Measurements from ENCODE around the gene SRPK2. TPM values are rescaled to one million over a fixed set of nuclear protein-coding genes. Genes with fewer than 3 reads are reported as not detected.
A peak's percentile ranks its signal among the peaks of the same experiment; 100 is the strongest.
"Not testable (repeated sequence)": the region's sequence is repeated elsewhere in the genome, so short reads cannot be mapped to it uniquely, and the experiment has no call there.

Gene SRPK2
- total and polyA plus RNA-seq, 9 donors = 28.4 to 45.1 (median 34.8) TPM

DNA sequence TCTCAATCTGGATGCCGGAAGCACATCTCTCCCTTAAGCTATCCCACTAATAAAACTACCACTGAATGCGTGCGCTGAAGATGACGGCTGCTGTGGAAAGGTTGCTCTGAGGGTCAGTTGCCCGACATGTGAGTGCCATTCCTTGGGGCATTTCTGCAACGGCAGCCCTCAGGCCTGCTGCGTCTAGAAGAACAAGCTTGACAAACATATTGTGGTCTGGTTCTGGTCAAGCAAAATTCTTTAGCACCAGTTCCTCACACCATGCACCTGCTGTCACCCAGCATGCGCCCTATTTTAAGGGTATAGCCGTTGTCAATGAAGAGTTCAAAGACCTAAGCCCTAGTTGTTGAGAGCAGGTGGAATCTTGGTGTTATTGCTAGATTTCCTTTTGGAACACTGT is 184.2 kb downstream of the SRPK2 start:
- DNase-seq = no peak
- no peaks in the 10 kb centered on the region for H3K9me3 ChIP-seq (replicated peaks; ENCODE audit: control insufficient read depth, low read depth, low read length)
- peaks cover 10% of the 10 kb centered on the region for H3K36me3 ChIP-seq (ENCODE audit: control insufficient read depth, insufficient read depth, low read length)
- 96% methylated on average over 6 of the region's 9 CpGs for WGBS (ENCODE audit: insufficient coverage)
- H3K4me3 ChIP-seq (ENCODE audit: low read length) = no peak overlapping the region
- no peaks in the 10 kb centered on the region for H3K4me1 ChIP-seq (ENCODE audit: control insufficient read depth, insufficient read depth, low read length)
- H3K27ac ChIP-seq (ENCODE audit: low read length) = no peak overlapping the region
- no peaks in the 10 kb centered on the region for H3K27me3 ChIP-seq (ENCODE audit: control insufficient read depth, insufficient read depth, low read length)

DNA sequence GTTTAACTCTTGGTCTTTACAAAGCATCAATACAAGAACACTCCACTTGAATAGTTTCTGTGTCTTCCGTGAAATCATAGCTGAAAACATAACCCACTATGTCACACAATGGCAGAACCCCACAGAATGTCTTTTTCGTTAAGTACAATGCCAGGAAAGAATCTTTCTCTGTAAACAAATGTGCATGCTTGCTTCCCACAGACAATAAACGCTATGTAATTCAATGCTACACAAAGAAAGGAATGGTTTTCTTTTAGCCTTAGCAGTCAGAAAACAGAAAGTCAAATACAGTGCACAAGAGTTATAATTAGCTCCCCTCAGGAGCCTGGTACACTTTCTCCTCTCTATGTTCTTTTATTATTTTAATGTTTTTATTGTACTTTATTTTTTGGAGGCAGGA is 186.1 kb downstream of the SRPK2 start:
- Histone ChIP-seq H3K27ac (ENCODE audit: low read length) (no peak overlapping the region), H3K4me3 (ENCODE audit: low read length) (no peak overlapping the region), H3K4me1 (ENCODE audit: control insufficient read depth, insufficient read depth, low read length) (peaks cover 3% of the 10 kb centered on the region), H3K27me3 (ENCODE audit: control insufficient read depth, insufficient read depth, low read length) (no peaks in the 10 kb centered on the region), H3K9me3 (replicated peaks; ENCODE audit: control insufficient read depth, low read depth, low read length) (no peaks in the 10 kb centered on the region), H3K36me3 (ENCODE audit: control insufficient read depth, insufficient read depth, low read length) (peaks cover 10% of the 10 kb centered on the region)
- 88% methylated on average over 1 of the region's 3 CpGs for WGBS (ENCODE audit: insufficient coverage)
- DNase-seq = no peak

DNA sequence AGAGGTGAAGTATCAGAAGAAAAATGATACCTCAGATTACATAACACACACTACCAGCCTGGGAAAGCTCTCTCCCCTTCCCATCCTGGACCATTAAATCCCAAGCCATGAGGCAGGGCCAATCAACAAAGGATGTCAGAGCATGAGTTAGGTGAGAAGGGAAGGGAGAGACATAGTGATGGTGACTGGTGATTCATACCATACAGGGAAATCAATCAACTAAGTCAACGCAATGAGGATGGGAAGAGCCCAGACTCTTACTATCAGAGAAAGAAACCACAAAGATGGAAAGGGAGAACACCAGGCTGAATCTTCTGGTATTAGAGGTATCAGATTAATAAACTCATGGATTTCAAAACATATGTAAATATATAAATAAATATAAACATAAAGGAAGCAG is 189.3 kb downstream of the SRPK2 start:
- DNase-seq = no peak
- WGBS (ENCODE audit: insufficient coverage) = no CpG with 5 or more reads among the region's 1 CpG
- no peak overlapping the region for H3K27ac ChIP-seq (ENCODE audit: low read length)
- peaks cover 12% of the 10 kb centered on the region for H3K36me3 ChIP-seq (ENCODE audit: control insufficient read depth, insufficient read depth, low read length)
- H3K9me3 ChIP-seq (replicated peaks; ENCODE audit: control insufficient read depth, low read depth, low read length) = no peaks in the 10 kb centered on the region
- H3K27me3 ChIP-seq (ENCODE audit: control insufficient read depth, insufficient read depth, low read length) = no peaks in the 10 kb centered on the region
- H3K4me1 ChIP-seq (ENCODE audit: control insufficient read depth, insufficient read depth, low read length) = peaks cover 3% of the 10 kb centered on the region
- no peak overlapping the region for H3K4me3 ChIP-seq (ENCODE audit: low read length)

DNA sequence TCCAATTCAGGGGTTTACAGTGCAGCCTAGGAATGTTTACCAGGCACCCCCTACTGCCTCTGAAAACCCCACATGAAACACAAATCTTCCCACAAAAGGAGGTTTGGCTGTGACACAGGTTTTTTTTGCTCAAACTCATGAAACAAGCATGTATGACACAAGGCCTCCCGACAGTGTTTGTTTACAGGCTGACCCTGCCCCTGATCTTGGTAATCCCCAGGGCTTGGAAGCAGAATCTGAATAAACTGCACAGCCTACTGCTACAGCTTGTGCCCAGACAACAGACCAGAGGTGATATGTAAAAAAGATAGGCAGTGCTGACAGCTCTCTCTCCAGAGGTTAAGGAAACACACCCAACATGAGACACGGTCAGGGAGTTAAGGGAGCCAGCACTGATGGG is 190.5 kb downstream of the SRPK2 start:
- WGBS (ENCODE audit: insufficient coverage) = 50% methylated on average over 1 of the region's 2 CpGs

DNA sequence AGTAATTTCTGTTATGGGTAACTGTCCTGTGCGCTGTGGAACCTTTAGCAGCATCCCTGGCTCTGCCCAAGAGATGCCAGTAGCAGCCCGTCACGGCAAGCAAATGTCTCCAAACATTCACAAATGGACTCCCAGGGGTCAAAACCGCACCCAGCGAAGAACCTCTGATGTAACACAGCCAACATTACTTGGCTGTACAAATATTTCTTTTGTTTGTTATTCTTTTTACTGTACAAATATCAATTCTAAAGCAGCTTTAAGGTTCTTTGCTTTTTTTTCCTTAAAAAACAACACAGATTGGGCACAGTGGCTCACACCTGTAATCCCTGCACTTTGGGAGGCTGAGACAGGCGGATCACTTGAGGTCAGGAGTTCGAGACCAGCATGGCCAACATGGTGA is 192.2 kb downstream of the SRPK2 start:
- Histone ChIP-seq H3K27me3 (ENCODE audit: control insufficient read depth, insufficient read depth, low read length) (no peaks in the 10 kb centered on the region), H3K27ac (ENCODE audit: low read length) (no peak overlapping the region), H3K36me3 (ENCODE audit: control insufficient read depth, insufficient read depth, low read length) (peaks cover 9% of the 10 kb centered on the region), H3K9me3 (replicated peaks; ENCODE audit: control insufficient read depth, low read depth, low read length) (no peaks in the 10 kb centered on the region), H3K4me3 (ENCODE audit: low read length) (no peak overlapping the region), H3K4me1 (ENCODE audit: control insufficient read depth, insufficient read depth, low read length) (peaks cover 3% of the 10 kb centered on the region)
- WGBS (ENCODE audit: insufficient coverage) = 40% methylated on average over 2 of the region's 7 CpGs
- DNase-seq = no peak

More for the DNA sequence above, 190.5 kb downstream of the SRPK2 start:
- peaks cover 9% of the 10 kb centered on the region for H3K36me3 ChIP-seq (ENCODE audit: control insufficient read depth, insufficient read depth, low read length)
- H3K4me1 ChIP-seq (ENCODE audit: control insufficient read depth, insufficient read depth, low read length) = peaks cover 3% of the 10 kb centered on the region
- peak; percentile 26 for DNase-seq
- H3K27ac ChIP-seq (ENCODE audit: low read length) = no peak overlapping the region
- H3K9me3 ChIP-seq (replicated peaks; ENCODE audit: control insufficient read depth, low read depth, low read length) = no peaks in the 10 kb centered on the region
- no peak overlapping the region for H3K4me3 ChIP-seq (ENCODE audit: low read length)
- no peaks in the 10 kb centered on the region for H3K27me3 ChIP-seq (ENCODE audit: control insufficient read depth, insufficient read depth, low read length)

DNA sequence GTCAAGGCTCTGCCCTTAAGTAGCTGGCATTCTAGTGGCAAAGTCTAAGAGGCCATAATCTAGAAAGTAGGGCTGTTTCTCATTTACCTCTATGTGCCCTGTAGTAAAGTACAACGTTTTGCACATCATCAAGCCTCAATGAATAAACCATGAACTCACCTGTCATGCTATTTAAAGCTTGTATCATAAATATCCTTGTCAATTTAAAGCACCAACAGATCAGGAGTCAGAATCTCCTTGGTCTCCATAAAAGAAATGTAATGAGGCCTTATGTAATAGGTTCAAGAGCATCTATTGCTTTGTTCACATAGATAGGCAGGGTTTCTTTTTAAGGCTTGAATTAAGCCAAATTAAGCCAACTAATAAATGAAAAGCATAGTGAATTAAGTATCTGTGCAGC is 192.8 kb downstream of the SRPK2 start:
- H3K4me3 ChIP-seq (ENCODE audit: low read length) = no peak overlapping the region
- no CpG with 5 or more reads among the region's 1 CpG for WGBS (ENCODE audit: insufficient coverage)

DNA sequence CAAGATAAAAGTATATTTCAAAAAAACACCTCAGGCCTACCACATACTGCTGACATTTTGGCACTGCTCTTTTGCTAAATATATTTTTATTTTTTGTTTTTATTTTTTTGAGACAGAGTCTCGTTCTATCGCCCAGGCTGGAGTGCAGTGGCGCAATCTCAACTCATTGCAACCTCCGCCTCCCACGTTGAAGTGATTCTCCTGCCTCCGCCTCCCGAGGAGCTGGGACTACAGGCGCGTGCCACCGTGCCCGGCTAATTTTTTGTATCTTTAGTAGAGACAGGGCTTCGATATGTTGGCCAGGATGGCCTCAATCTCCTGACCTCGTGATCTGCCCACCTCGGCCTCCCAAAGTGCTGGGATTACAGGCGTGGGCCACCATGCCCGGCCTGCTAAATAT is 193.8 kb downstream of the SRPK2 start:
- H3K4me1 ChIP-seq (ENCODE audit: control insufficient read depth, insufficient read depth, low read length); H3K27me3 ChIP-seq (ENCODE audit: control insufficient read depth, insufficient read depth, low read length); H3K4me3 ChIP-seq (ENCODE audit: low read length); H3K27ac ChIP-seq (ENCODE audit: low read length); DNase-seq; H3K36me3 ChIP-seq (ENCODE audit: control insufficient read depth, insufficient read depth, low read length); H3K9me3 ChIP-seq (replicated peaks; ENCODE audit: control insufficient read depth, low read depth, low read length): not testable (repeated sequence)
- 96% methylated on average over 13 of the region's 16 CpGs for WGBS (ENCODE audit: insufficient coverage)

More for the DNA sequence above, 192.8 kb downstream of the SRPK2 start:
- H3K4me1 ChIP-seq (ENCODE audit: control insufficient read depth, insufficient read depth, low read length) = peaks cover 3% of the 10 kb centered on the region
- H3K9me3 ChIP-seq (replicated peaks; ENCODE audit: control insufficient read depth, low read depth, low read length) = no peaks in the 10 kb centered on the region
- peaks cover 5% of the 10 kb centered on the region for H3K36me3 ChIP-seq (ENCODE audit: control insufficient read depth, insufficient read depth, low read length)
- DNase-seq = no peak
- no peaks in the 10 kb centered on the region for H3K27me3 ChIP-seq (ENCODE audit: control insufficient read depth, insufficient read depth, low read length)
- no peak overlapping the region for H3K27ac ChIP-seq (ENCODE audit: low read length)

DNA sequence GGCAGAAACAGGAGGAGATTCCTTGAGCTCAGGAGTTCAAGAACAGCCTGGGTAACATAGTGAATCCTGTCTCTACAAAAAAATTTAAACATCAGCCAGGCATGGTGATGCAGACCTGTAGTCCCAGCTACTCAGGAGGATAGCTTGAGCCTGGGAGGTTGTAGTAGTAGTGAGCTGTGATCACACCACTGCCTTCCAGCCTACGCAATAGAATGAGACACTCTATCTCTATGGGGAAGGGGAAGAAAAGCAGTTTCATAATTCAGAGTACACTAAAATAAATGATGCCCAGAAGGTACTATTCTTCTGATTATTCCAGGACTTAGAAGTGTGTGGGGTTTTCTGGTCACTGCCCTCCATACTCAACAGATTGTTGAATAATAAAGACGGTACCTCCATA is 197.4 kb downstream of the SRPK2 start:
- H3K4me3 ChIP-seq (ENCODE audit: low read length) = no peak overlapping the region
- no peaks in the 10 kb centered on the region for H3K9me3 ChIP-seq (replicated peaks; ENCODE audit: control insufficient read depth, low read depth, low read length)
- DNase-seq = no peak
- H3K27ac ChIP-seq (ENCODE audit: low read length) = no peak overlapping the region
- no peaks in the 10 kb centered on the region for H3K4me1 ChIP-seq (ENCODE audit: control insufficient read depth, insufficient read depth, low read length)
- H3K36me3 ChIP-seq (ENCODE audit: control insufficient read depth, insufficient read depth, low read length) = no peaks in the 10 kb centered on the region
- no peaks in the 10 kb centered on the region for H3K27me3 ChIP-seq (ENCODE audit: control insufficient read depth, insufficient read depth, low read length)
- WGBS (ENCODE audit: insufficient coverage) = no CpG with 5 or more reads among the region's 2 CpGs

DNA sequence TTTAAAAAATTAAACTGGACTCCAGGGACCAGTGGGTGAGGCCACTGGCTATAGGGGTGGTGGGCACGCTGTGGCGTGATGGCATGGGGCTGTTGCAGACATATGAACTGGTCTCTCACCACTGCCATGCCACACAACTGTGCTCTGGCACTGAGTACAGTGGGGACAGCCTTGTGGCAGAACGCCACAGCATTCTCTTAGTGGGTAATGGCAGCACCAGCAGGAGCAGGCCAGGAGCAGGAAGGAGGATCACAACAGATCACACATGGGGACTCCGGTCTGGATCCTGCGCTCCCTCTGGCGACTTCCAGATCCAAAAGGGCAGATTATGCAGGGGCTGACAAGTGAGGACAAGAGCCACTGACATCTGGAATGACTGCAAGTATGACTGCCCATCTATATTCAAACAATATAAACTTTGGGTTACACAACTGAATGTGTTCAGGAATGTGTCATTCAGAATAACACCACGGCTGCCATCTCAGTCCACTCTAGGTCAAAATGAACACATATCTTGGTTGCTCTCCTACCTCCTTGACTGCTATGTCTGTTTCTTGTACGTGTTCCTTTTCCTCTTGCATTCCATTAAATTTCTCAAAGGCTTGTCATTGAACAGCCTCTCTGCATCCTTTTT is 198.7 kb downstream of the SRPK2 start:
- no peak for DNase-seq
- H3K36me3 ChIP-seq (ENCODE audit: control insufficient read depth, insufficient read depth, low read length) = no peaks in the 10 kb centered on the region
- WGBS (ENCODE audit: insufficient coverage) = 93% methylated on average over 3 of the region's 8 CpGs
- no peaks in the 10 kb centered on the region for H3K27me3 ChIP-seq (ENCODE audit: control insufficient read depth, insufficient read depth, low read length)
- H3K4me3 ChIP-seq (ENCODE audit: low read length) = no peak overlapping the region
- no peak overlapping the region for H3K27ac ChIP-seq (ENCODE audit: low read length)
- no peaks in the 10 kb centered on the region for H3K4me1 ChIP-seq (ENCODE audit: control insufficient read depth, insufficient read depth, low read length)
- H3K9me3 ChIP-seq (replicated peaks; ENCODE audit: control insufficient read depth, low read depth, low read length) = no peaks in the 10 kb centered on the region

DNA sequence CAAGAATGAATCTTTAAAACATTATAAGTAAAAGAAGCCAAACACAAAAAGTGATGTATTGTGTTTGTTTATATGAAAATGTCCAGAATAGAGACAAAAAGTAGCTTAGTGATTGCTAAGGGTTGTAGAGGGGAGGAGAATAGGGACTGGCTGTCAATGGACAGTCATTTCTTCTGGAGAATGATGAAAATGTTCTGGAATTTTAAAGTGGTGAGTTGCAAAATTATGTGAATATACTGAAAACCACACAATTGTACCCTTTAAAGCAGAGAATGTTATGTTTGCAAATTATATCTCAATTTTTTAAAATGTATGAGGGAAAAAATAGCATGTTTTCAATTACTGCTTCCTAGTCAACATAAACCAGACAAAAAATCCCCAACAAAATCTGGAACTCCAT is 200.5 kb downstream of the SRPK2 start:
- Histone ChIP-seq H3K27ac (ENCODE audit: low read length) (no peak overlapping the region), H3K36me3 (ENCODE audit: control insufficient read depth, insufficient read depth, low read length) (no peaks in the 10 kb centered on the region), H3K9me3 (replicated peaks; ENCODE audit: control insufficient read depth, low read depth, low read length) (no peaks in the 10 kb centered on the region), H3K4me1 (ENCODE audit: control insufficient read depth, insufficient read depth, low read length) (no peaks in the 10 kb centered on the region), H3K27me3 (ENCODE audit: control insufficient read depth, insufficient read depth, low read length) (no peaks in the 10 kb centered on the region), H3K4me3 (ENCODE audit: low read length) (no peak overlapping the region)
- DNase-seq = no peak

Measured in muscle of leg (tissue), 11 donors.